CD14-positive monocyte (primary cell): ENCODE data around the gene TBCC. TPM values are rescaled to one million over a fixed set of nuclear protein-coding genes. Genes with fewer than 3 reads are reported as not detected.

Experiments
- DNase-seq, 3 donors: peaks; one replicate each; pipeline ENCODE4 v3.0.0-alpha.2; 2011 to 2022
- H2AFZ ChIP-seq: 2 replicates; pipeline ENCODE4 v1.6.0; 2012; ENCODE audit warnings: mild to moderate bottlenecking, low read depth, low read length, inconsistent platforms; ENCODE audit not compliant: insufficient read depth, poor library complexity, severe bottlenecking
- H3K27ac ChIP-seq, 2 donors: 1 replicate in 1 of 2; 2 replicates in 1 of 2; pipeline ENCODE4 v1.5.1; 2012 to 2013; ENCODE audit warnings: low read length in 2 of 2, control low read depth in 1 of 2, inconsistent platforms in 1 of 2, low read depth in 1 of 2, mild to moderate bottlenecking in 1 of 2
- H3K27me3 ChIP-seq, 2 donors: one replicate each; pipeline versions ENCODE4 v1.6.0 to v1.6.1; 2011 to 2013; ENCODE audit warnings: low read length in 2 of 2; ENCODE audit not compliant: control insufficient read depth in 2 of 2, insufficient read depth in 2 of 2
- H3K36me3 ChIP-seq, 2 donors: replicated peaks in 1 of 2; 1 replicate in 1 of 2; 2 replicates in 1 of 2; pipeline versions ENCODE4 v1.5.1 to v1.6.1; 2012 to 2013; ENCODE audit warnings: low read length in 2 of 2, control low read depth in 1 of 2, inconsistent platforms in 1 of 2, mild to moderate bottlenecking in 1 of 2; ENCODE audit not compliant: insufficient read depth in 2 of 2, control insufficient read depth in 1 of 2
- H3K4me1 ChIP-seq, 2 donors: 1 replicate in 1 of 2; 2 replicates in 1 of 2; pipeline versions ENCODE4 v1.5.1 to v1.6.1; 2012 to 2013; ENCODE audit warnings: low read length in 2 of 2, control low read depth in 1 of 2, inconsistent platforms in 1 of 2, mild to moderate bottlenecking in 1 of 2, moderate library complexity in 1 of 2; ENCODE audit not compliant: insufficient read depth in 2 of 2, control insufficient read depth in 1 of 2
- H3K4me2 ChIP-seq: replicated peaks from 2 replicates; pipeline ENCODE3; 2012; ENCODE audit warnings: low read length, moderate library complexity, mild to moderate bottlenecking; ENCODE audit not compliant: poor library complexity, severe bottlenecking; ENCODE audit errors: extremely low read depth
- H3K4me3 ChIP-seq, 3 experiments: fragments of 200-600 bp in 1 of 3; sonication (generic) in 1 of 3; replicated peaks in 1 of 3; 1 replicate in 2 of 3; 2 replicates in 1 of 3; pipeline ENCODE4 v1.5.1; 2011 to 2013; ENCODE audit warnings: low read length in 3 of 3, mild to moderate bottlenecking in 3 of 3, control low read depth in 2 of 3, low read depth in 2 of 3, inconsistent platforms in 1 of 3, moderate library complexity in 1 of 3
- H3K79me2 ChIP-seq: 2 replicates; pipeline ENCODE4 v1.6.0; 2012; ENCODE audit warnings: mild to moderate bottlenecking, control low read depth, inconsistent platforms, low read length, moderate library complexity; ENCODE audit not compliant: insufficient read depth
- H3K9ac ChIP-seq: 2 replicates; pipeline ENCODE4 v1.6.0; 2017; ENCODE audit warnings: low read length, mild to moderate bottlenecking; ENCODE audit not compliant: insufficient read depth, poor library complexity, severe bottlenecking
- H3K9me3 ChIP-seq, 2 donors: replicated peaks in 1 of 2; 1 replicate in 1 of 2; 2 replicates in 1 of 2; pipeline versions ENCODE4 v1.5.1 to v1.6.1; 2012 to 2013; ENCODE audit warnings: low read length in 2 of 2, control low read depth in 1 of 2; ENCODE audit not compliant: control insufficient read depth in 1 of 2, insufficient read depth in 1 of 2
- H4K20me1 ChIP-seq: 2 replicates; pipeline ENCODE4 v1.6.0; 2012; ENCODE audit warnings: mild to moderate bottlenecking, low read length, control low read depth, moderate library complexity; ENCODE audit not compliant: insufficient read depth
- H3K27ac Mint-ChIP-seq, 7 donors: one replicate each; pipeline ENCODE4 v1.8.0; 2020; ENCODE audit warnings: mild to moderate bottlenecking in 7 of 7, mixed read lengths in 7 of 7, moderate library complexity in 6 of 7, inconsistent platforms in 2 of 7
- H3K27me3 Mint-ChIP-seq, 3 donors: one replicate each; pipeline ENCODE4 v1.8.0; 2021 to 2022; ENCODE audit warnings: low read depth in 3 of 3, mild to moderate bottlenecking in 3 of 3, mixed read lengths in 3 of 3, moderate library complexity in 3 of 3, inconsistent platforms in 1 of 3
- H3K36me3 Mint-ChIP-seq, 2 donors: one replicate each; pipeline ENCODE4 v1.8.0; 2020; ENCODE audit warnings: mixed read lengths in 2 of 2, inconsistent platforms in 1 of 2, mild to moderate bottlenecking in 1 of 2
- H3K4me1 Mint-ChIP-seq: one replicate; pipeline ENCODE4 v1.8.0; 2020; ENCODE audit warnings: mild to moderate bottlenecking, mixed read lengths
- H3K4me3 Mint-ChIP-seq, 2 donors: one replicate each; pipeline ENCODE4 v1.8.0; 2020; ENCODE audit warnings: mild to moderate bottlenecking in 2 of 2, mixed read lengths in 2 of 2, moderate library complexity in 1 of 2
- H3K9me3 Mint-ChIP-seq, 7 donors: one replicate each; pipeline ENCODE4 v1.8.0; 2020 to 2022; ENCODE audit warnings: mixed read lengths in 7 of 7, mild to moderate bottlenecking in 6 of 7, moderate library complexity in 6 of 7, inconsistent platforms in 2 of 7
- WGBS: methylation state at CpG from one replicate; pipeline ENCODE4 v1.1.5; 2013; ENCODE audit warnings: missing lambda C conversion rate; ENCODE audit not compliant: insufficient coverage; 5-methylcytosine and 5-hydroxymethylcytosine counted together
- intact Hi-C, 2 donors: fragments of 100-400 bp; cut with micrococcal nuclease; formaldehyde crosslinking; loops; one replicate each; pipeline versions ENCODE4 v1.15.0 to v1.15.1; 2023
- polyA plus RNA-seq, 3 donors: library from polyadenylated mRNA; depleted of rRNA in 1 of 3; unstranded in 2 of 3; stranded (reverse) in 1 of 3; fragments of 300-500 nt in 2 of 3; fragments of >200 nt in 1 of 3; fragmentation: Illumina TruSeq in 2 of 3; gene quantifications; 1 replicate in 2 of 3; 2 replicates in 1 of 3; pipeline ENCODE4 v1.2.3, GENCODE V29; 2012 to 2021
- TF ChIP-seq, protein P1 (sequence below): fragments of 200-600 bp; IDR thresholded peaks from one replicate; pipeline ENCODE4 v1.8.0; 2022; ENCODE audit warnings: antibody characterized with exemption, mild to moderate bottlenecking

TBCC gene
- polyA plus RNA-seq, 3 donors: 19.3 to 31.3 (median 30.7) TPM

DNA sequence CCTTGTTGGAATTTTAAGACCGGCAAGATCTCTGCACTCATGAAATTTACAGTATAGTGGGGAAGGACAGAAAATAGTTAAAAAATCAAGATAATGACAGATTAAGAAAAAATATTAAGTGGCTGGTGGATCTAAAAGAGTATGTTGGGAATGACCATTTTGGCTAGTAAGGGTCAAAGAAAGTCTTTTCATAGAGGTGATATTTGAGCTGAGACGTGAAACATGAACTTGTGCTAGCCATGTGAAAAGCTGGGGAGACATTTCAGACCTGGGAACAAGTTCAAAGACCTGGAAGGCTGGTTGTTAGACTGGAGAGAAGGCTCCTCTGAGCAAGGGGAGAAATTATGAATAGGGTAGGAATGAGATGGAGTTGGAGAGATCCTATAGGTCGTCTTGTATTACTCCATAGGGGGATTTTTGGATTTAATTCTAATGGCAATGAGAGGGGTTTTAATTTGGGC, 40.7 kb upstream of the TBCC start:
- Mint-ChIP-seq H3K4me3 (no peak overlapping the region), H3K27ac (no peak overlapping the region), H3K36me3 (peaks cover 3 to 11% of the 10 kb centered on the region in 2 donors), H3K27me3 (no peaks in the 10 kb centered on the region), H3K9me3 (no peaks in the 10 kb centered on the region), H3K4me1 (peaks cover 23% of the 10 kb centered on the region)
- H3K4me1 ChIP-seq: peaks cover 32 to 46% of the 10 kb centered on the region in 2 donors
- peaks cover 55% of the 10 kb centered on the region for H4K20me1 ChIP-seq
- peaks cover 94% of the 10 kb centered on the region for H3K79me2 ChIP-seq
- TF ChIP-seq, protein P1, sequence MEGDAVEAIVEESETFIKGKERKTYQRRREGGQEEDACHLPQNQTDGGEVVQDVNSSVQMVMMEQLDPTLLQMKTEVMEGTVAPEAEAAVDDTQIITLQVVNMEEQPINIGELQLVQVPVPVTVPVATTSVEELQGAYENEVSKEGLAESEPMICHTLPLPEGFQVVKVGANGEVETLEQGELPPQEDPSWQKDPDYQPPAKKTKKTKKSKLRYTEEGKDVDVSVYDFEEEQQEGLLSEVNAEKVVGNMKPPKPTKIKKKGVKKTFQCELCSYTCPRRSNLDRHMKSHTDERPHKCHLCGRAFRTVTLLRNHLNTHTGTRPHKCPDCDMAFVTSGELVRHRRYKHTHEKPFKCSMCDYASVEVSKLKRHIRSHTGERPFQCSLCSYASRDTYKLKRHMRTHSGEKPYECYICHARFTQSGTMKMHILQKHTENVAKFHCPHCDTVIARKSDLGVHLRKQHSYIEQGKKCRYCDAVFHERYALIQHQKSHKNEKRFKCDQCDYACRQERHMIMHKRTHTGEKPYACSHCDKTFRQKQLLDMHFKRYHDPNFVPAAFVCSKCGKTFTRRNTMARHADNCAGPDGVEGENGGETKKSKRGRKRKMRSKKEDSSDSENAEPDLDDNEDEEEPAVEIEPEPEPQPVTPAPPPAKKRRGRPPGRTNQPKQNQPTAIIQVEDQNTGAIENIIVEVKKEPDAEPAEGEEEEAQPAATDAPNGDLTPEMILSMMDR: peak; percentile 8
- H3K9me3 ChIP-seq: no peaks in the 10 kb centered on the region
- peak overlapping the region in 1 of 2 donors; percentile 58 for H3K27ac ChIP-seq
- H3K9ac ChIP-seq: peak overlapping the region; percentile 10
- WGBS: 89% methylated on average over 3 of the region's 3 CpGs
- peak overlapping the region; percentile 85 for H3K4me2 ChIP-seq
- DNase-seq: no peak
- H3K27me3 ChIP-seq: no peaks in the 10 kb centered on the region
- intact Hi-C loops: loop anchor here in 1 of 2 donors (5.0 to 10.0 kb wide), 2 partner anchors 62 to 1064 kb away; partner anchors contain the start of gene PRPH2
- H2AFZ ChIP-seq: no peak overlapping the region
- peaks cover 9 to 17% of the 10 kb centered on the region in 2 donors for H3K36me3 ChIP-seq
- peak overlapping the region in 2 of 3 experiments; percentile 24 to 90 for H3K4me3 ChIP-seq

DNA sequence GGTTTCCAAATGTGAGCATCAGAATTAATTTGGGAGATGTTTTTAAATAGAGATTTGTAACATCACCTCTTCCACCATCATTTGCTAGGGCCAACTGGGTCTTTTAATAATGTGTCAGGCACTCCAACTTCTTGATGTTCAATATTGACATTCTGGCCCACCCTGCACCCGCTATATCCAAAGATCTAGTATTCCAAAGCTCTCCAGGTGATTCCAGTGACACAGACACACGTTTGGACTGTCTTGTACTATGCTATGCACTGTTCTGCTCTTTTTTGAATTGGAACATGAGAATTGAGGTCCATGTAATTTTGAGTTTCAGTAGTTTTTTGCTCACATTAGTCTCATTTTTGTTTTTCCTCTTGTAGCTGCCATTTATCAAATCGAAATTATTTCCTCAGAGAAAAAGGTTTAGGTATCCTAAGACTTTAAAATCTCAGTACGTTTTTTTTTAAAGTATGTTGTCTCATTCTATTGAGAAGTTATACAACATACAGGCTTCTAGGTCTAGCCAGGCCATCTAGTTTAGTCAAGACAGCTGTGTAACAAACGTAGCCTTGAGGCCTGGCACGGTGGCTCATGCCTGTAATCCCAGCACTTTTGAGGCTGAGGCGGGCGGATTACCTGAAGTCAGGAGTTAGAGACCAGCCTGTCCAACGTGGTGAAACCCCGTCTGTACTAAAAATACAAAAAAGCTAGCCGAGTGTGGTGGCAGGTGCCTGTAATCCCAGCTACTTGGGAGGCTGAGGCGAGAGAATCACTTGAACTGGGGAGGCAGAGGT, 39.0 kb upstream of the TBCC start:
- WGBS: 77% methylated on average over 7 of the region's 12 CpGs
- TF ChIP-seq, protein P1: no peak
- peak overlapping the region; percentile 28 to 95 for H3K27ac ChIP-seq
- Mint-ChIP-seq H3K4me1 (peaks cover 23% of the 10 kb centered on the region), H3K27ac (peak overlapping the region in 5 of 7 donors; percentile 14 to 98 (median 61)), H3K36me3 (peaks cover 2 to 9% of the 10 kb centered on the region in 2 donors), H3K4me3 (no peak overlapping the region), H3K9me3 (no peaks in the 10 kb centered on the region), H3K27me3 (no peaks in the 10 kb centered on the region)
- peaks cover 38% of the 10 kb centered on the region for H4K20me1 ChIP-seq
- no peaks in the 10 kb centered on the region for H3K27me3 ChIP-seq
- no peak overlapping the region for H2AFZ ChIP-seq
- H3K9ac ChIP-seq: peak overlapping the region; percentile 99
- no peak for DNase-seq
- peak overlapping the region; percentile 85 for H3K4me2 ChIP-seq
- intact Hi-C loops: loop anchor here in 1 of 2 donors (5.0 to 10.0 kb wide), 2 partner anchors 60 to 1063 kb away; partner anchors contain the start of gene PRPH2
- peaks cover 82% of the 10 kb centered on the region for H3K79me2 ChIP-seq
- H3K4me1 ChIP-seq: peaks cover 32 to 54% of the 10 kb centered on the region in 2 donors
- H3K36me3 ChIP-seq: peaks cover 4 to 9% of the 10 kb centered on the region in 2 donors
- peak overlapping the region; percentile 90 to 99 (median 97) for H3K4me3 ChIP-seq
- H3K9me3 ChIP-seq: no peaks in the 10 kb centered on the region
